GM21619 (cell line): Measurements from ENCODE around the gene NBEAL2.
"Not testable (repeated sequence)": the region's sequence is repeated elsewhere in the genome, so short reads cannot be mapped to it uniquely, and the experiment has no call there.

Source experiments
- ATAC-seq: cut with Tn5 transposase; IDR thresholded peaks from one replicate; pipeline ENCODE4 v1.9.1; 2021; ENCODE audit not compliant: unreplicated experiment

The NBEAL2 gene

DNA sequence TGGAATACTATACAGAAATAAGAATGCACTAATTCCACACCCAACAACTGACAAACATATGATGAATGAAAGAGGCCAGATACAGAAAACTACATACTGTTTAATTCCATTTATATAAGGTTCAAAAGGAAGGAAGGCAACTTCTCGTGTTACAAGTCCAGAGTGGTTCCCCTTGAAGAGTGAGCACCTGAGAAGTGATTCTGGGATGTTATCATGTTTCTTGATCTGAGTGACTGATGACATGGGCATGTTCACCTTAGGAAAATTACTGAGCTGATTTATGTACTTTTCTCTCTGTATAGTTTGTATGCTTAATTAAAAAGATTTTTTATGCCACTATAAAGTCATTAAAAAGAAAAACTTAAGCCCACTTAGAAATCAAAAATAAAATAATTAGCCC, 16.5 kb upstream of the NBEAL2 start:
- ATAC-seq, result no peak

DNA sequence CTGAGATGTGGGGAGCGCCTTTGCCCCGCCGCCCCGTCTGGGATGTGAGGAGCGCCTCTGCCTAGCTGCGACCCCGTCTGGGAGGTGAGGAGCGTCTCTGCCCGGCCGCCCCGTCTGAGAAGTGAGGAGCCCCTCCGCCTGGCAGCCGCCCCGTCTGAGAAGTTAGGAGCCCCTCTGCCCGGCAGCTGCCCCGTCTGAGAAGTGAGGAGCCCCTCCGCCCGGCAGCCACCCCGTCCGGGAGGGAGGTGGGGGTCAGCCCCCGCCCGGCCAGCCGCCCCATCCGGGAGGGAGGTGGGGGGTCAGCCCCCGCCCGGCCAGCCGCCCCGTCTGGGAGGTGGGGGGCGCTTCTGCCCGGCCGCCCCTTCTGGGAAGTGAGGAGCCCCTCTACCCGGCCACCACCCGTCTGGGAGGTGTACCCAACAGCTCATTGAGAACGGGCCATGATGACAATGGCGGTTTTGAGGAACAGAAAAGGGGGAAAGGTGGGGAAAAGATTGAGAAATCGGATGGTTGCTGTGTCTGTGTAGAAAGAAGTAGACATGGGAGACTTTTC, 15.4 kb upstream of the NBEAL2 start:
- not testable (repeated sequence) for ATAC-seq

DNA sequence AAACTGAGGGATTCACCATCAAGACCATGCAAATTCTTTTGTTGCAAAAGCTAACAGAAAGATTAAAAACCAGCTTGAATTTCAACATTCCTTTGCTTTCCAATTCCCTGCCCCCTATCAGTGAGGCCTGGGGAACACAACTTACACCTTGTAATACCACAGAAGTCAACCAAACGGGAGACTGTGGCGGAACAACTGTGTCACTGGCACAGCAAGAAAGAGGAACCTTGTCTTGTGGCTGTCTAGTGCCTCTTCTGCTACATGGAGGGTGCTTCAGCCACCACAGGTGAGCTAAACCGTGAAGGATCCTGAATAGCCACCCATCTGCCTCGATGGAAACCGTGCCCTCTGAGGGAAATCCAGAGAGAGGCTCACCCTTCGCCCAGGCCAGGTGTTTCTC, 14.3 kb upstream of the NBEAL2 start:
- ATAC-seq, result no peak

DNA sequence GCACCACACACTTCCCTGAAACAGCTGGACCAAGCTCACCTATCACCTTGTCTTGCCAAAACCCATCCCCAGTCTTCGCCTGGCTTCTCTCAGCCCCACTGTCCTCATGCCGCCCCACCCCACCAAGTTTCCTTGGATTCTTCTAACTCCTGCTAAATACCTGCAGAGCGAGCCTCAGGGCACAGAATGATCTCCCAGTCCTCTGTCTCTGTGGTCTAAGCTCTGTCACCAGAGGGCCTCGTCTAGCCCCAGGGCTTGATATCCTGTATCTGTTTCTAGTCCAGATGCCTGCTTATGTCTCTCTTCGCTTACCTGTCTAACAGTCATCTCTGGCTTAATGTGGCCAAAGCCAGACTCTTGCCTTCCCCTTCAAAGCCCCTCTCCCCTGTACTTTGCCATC, 12.7 kb upstream of the NBEAL2 start:
- ATAC-seq, result no peak

DNA sequence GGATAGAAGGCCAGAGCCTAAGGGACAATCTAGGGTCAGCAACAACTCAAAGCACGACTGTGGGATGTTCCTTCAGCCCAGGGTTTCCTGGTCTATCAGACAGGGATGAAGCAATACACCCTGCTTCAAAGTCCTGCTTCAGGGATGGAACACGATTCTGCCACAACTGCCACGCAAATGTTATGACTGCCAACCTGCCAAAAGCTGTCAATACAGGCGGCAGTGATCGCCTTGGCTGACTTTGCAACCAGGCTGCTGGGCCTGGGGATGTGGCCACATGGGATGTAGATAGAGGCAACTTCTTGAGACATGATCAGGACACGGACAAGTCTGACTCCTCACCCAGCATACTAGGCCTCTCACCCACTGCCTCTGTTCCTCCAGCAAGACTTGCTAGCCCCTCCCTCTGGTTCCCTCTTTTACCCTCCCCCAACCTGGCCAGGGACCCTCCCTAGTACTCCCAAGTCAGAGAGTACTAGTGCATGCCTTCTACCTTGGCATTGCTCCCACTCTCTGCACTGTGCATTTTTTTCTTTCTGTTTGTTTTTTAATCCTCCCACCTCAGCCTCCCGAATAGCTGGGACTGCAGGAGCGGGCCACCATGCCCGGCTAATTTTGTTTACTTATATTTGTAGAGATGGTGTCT, 10.6 kb upstream of the NBEAL2 start:
- ATAC-seq, result no peak

DNA sequence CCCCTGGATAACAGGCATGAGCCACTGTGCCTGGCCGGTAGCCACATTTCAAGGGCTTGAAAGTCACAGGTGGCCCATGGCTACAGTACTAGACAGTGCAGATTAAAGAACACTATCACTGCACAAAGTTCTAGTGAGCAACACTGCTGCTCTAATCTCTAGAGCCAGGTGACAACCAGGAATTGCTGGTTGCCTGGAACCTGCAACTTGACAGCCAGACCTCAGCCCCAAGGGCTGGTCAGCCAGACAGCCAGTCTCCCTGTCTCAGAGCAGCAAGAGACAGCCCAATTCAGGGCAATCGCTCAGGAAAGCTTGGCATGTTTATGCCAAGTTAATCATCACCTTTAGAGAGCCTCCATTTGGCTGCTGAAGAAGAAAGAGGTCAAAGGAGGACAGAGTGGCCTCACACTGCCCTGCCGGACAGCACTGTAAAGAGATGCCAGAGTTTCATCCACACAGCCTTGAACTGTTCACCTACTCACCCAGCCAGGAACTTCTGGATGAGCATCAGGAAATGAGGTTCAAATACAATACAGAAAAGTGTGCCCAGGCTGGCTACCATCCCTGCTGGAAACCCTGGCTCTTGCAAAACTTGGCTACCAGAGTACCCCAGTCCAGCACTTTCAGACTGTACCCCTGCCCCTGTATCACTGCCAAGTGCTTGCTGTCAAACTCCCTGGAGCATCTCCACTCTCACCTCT, 8.9 kb upstream of the NBEAL2 start:
- ATAC-seq, result no peak

DNA sequence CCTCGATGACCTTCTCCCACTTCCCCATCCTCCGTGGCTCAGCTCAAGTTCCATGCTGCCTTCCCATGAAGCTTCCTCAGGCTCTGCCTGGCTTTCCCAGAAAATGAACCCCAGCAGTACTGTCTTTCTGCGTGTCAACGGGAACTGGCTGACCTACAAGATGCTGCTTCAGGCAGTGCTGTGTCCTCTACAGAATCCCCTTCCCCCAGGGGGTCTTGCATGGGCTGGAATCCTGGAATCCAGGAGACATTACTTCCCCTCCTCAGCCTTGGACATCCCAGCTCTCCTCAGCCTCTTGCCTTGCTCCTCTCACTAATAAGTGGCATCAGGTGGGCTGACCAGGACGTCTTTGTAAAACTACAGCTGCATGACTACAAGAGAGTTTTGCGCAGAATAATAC, 8.3 kb upstream of the NBEAL2 start:
- ATAC-seq, result no peak

DNA sequence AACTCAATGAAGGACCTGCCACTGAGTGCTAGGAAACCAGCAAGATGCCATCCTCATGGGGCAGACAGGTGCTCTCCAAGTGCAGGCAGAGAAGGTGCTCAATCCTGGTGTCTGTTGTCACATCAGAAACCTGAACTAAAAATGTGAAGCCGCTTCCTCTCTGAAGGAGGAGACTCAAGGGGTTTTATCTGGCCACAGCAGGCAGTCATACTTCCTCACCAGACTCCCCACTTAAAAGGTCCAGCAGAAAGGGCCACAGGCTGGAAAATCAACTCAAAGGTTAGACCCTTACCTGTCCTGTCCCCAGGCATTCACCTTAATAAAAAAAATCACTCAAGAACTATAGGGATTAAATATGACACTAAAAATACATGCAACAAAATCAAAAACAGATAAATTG, 7.7 kb upstream of the NBEAL2 start:
- ATAC-seq, result no peak

DNA sequence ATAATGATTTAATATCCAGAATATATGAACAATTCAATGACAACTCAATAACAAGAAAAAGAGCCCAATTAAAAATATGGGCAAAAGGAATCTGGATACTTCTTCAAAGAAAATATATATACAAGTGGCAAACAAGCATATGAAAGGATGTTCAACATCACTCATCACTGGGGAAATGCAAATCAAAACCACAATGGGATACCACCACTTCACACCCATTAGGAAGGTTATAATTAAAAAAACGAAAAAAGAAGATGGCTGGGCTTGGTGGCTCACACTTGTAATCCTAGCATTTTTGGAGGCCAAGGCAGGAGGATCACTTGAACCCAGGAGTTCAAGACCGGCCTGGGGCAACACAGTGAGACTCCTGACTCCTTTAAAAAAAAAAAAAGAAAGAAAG, 7.1 kb upstream of the NBEAL2 start:
- no peak for ATAC-seq

DNA sequence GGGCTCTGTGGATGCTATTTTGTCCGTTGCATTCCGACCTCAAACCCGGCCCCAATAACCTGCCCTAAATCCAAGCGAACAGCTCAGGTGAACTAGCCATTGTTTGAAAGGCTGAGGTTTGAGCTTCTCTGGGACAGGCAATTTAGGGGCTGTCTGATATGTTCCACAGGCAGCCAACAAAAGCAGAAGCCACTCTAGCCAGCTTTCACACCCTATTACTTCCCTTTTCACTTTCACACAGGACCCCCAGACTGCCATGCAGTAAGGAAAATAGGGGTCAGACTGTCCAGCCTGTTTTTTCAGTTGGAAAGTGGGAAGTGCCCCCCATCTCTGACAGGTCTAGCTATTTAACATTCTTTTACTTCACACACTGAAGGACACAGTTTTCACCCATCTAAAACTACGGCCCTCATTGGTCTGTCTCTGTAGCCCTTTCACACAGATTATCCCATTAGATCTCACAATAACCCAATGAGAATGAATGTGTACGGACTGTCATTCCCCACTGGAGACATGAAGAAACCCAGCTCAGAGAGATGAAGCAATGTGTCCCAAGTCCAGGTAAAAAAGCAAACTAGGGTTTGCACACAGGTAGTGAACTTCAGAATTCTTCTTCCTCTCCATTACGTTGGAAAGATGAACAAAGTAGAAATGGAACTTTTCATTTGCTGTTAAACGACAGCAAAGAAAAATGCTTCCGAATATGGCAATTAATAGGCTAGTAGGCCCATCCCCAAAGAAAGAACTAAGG, 4.9 kb upstream of the NBEAL2 start:
- ATAC-seq, result no peak

DNA sequence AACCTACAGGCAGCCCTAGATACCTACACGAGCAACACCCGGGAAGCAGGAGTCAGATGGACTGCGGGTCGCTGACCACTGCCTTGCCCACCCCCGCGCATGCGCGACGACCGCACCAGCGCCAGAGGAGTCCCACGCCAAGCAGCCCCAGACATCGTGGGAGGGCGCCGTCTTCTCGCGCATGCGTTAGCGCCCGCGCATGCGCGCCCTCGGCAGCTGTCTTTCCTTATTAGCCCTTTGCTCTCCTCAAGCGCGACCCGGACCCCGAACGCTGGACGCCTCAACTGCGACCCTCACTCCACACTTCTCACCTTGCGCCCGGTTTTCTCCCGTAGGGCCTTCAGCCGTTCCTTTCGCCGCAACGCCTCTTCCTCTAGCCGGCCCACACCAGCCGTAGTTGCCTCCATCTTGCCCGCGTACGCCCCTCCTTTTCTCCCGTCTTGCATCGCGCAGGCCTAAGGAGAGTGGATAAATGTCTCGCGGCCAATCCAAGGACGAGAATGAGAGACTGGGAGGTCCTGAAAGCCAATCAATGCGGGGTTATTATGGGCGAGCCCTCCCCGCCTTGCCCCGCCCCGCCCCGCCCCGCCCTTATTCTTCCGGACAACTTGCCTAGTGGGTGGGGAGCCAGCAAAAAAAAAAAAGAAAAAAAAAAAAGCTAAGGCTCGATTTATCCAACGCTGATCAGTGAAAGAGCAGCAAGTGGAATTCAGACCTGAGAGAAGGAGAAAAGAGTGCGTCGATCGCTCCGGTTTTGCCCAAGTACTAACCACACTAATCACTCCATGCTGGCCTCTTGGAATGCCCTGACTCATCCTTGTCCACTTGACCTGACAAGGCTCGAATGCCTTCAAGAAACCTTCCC, 2.9 kb upstream of the NBEAL2 start, which contains the start of gene CCDC12:
CCDC12 (minus strand) TSS at position 420 of the 865 bp plus-strand sequence; CDS start at position 407, 13 bp downstream.
- ATAC-seq, result peak; percentile 49

DNA sequence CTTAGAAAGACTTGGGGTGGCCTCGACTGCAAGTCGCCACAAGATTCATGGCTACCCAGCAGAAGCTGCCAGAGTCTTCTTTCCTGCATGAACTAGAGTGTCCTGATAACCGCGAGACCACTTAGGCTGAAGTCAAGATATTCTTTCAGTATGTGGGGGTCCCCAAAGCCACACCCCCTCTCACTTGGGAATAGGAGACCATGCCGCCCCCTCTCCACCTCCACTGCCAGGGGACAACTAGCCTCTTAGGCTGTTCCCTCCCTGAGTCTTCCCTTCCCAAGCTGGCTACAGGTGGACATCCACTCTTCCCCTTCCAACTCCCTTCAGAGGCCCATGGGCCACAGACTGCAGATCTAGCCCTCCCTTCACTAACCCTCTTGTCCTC, 1.7 kb upstream of the NBEAL2 start:
- ATAC-seq, result no peak

DNA sequence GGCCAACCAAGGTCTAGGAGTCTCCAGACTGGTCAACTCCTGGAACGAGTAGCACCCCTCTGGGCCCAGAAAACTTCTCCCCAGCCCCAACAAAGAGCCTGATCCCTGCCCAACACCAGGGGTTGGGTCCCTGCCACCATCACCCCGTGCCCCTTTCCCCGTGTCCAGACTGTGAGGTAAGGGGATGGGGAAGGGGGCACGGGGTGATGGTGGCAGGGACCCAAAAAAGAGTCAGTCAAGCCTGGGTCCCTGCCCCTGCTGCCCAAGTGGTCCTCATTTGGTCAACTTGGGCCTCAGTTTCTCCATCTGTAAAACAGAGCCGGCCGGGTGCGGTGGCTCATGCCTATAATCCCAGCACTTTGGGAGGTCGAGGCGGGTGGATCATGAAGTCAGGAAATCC, 1.1 kb upstream of the NBEAL2 start:
- no peak for ATAC-seq

DNA sequence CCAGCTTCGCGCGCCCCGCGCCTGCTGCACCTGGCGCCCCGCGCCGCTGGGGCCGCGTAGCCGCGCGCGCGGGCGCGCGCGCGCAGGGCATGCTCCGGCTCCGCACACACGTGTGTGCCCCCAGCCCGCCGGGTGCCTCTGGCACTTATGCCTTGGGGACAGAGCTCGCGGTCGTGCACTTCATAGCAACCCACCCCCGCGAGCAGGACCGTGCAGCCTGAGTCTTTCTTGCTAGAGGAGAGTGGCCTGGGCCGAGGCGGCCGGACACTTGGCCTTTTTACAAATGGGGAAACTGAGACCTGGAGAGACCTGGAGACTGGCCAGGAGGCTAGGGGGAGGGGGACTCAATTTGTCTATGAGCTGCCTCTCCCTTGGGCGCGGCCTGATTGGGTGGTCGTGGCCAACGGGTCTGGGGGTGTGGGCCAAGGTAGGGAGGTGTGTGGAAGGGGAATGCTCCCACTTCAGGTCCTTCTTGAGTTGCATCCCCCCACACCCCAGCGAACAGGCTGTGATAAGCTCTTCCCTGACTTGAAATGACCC, 562 bp downstream of the NBEAL2 start:
- peak; percentile 9 for ATAC-seq

DNA sequence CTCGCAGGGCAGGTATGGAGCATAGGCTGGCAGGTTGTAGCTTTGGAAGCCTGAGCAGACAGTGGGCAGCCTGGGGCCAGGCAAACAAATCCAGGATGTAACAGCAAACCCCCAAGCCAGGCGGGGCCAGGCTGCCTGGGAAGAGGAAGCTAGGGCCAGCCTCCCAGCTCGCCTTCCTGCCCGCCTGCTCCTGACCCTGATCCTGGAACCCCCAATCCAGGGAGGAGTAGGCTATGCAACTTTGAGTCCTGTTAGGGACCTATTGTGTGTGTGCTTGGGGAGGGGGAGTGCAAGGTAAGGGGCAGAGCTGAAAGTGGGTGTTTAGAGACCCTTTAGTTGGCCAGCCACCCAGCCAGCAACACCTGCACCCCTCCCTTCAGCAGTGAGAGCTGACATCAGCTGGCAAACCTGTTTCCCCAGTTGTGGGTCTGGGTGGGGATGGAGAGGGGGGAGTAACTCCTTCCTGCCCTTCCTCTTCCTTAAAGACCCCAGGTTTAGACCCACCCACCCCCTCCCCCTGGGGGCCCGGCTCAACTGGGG, 2.5 kb downstream of the NBEAL2 start:
- ATAC-seq, result no peak

DNA sequence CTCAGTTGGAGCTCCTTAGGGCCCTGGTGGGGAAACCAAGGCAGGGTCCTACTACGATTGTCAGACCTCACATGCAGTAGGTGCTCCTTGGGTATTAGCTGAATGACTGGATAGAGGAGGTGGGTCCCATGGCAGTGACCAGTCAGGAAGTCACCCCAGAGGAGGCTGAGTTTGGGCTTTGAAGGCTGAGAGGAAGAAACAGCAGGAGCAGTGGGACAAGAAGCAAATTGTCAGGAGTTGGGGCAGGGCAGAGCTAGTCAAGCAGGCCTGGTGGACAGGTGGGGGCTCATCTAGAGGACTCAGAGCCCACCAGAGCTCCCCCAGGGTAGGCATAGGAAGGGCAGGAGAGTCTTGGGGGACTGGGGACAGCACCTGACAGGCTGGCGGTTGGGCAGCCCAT, 3.1 kb downstream of the NBEAL2 start:
- ATAC-seq, result no peak

DNA sequence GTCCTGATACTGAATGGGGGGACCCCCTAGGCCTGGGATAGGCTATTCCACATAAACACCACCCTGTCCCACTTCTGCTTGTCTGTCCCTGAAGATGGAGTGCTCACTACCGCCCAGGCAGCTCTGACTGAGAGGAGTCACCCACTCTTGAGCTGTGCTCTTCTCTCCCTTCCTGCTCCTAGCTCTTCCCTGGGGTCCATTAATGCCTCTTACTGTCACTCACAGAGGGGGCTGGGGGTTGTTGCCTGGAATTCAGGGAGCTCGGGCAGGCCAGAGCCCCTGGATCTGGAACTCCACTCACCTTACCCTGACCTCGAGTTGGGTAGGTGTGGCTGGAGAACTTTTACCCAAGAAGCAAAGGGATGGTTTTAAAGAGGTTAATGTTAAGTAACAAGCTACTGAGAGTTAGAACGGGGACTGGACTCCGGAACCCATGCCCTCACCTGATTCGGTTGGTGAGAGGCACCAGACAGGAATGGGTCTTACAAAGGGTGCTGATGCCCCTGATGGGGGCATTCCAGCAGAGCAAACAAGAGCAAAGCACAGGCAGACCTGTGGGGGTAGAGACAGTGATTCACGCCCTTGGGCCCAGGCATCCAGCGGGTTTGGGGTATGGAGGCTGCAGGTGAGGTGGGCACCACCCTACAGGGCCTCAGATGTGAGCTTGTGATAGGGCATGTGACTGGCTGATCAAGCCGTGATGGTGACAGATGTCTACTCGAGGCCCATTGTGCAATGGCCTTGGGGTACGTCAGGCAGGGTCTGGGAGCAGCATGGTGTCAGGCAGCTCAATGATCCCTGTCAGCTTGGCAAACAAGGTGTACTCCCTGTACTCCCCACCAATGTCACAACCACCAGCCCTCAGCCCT, 5.4 kb downstream of the NBEAL2 start:
- ATAC-seq, result no peak

DNA sequence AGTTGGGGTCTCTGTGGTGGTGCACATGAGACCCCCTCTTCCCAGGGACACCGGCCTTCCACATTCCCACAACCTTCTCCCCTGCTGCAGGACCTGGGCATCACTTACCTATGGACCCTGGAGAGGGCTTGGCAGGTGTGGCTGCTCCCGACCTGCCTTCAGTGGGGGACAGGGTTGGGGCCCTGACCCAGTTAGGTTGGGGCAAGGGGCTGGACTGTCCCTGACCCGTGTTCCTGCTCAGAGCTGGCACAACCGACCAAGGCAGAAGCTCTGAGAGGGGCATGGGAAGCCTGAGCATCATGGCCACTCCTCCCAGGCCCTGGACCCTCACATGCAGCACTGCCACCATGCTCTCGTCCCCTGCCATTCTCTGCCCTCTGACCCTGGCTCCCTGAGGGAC, 6.1 kb downstream of the NBEAL2 start:
- no peak for ATAC-seq

DNA sequence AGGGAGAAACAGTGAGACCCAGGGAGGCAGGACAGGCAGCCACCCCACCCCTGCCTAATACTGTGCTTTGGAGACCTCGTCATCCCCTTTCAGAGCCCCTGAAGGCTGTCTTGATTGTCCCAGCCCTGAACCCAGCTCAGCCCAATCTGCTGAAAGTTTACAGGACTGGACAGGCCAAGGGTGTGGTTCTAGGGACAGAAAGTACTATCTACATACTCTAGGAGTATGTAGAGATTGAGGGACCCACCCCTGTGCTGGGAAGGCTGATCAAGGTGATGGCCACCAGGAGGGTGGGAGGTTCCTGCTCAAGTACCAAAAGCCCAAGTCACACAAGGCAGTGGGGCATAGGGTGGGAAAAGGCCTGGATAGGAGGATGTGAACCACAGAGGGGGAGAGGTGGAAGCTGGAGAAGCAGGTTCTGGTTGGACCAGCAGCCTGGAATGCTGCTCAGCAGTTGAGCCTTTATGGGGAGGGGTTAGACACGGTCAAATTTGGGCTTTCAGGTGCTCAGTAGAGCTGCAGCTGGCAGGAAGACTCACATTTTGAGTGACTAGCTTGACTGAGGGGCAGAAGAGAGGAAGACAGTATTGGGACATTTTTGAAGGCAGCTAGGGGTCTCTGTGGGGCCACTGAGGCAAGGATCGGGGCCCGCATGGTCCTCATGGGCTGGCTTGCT, 6.7 kb downstream of the NBEAL2 start:
- no peak for ATAC-seq
